Erythroblast (primary cell): ENCODE data around the gene LPIN3.

Experiments used
- GATA1 ChIP-seq: IDR thresholded peaks from 2 replicates; pipeline ENCODE4 v1.6.1; 2011; ENCODE audit warnings: low read depth, mild to moderate bottlenecking, control low read depth, low read length, moderate library complexity
- POLR2A ChIP-seq: IDR thresholded peaks from 2 replicates; pipeline ENCODE4 v1.6.1; 2011; ENCODE audit warnings: mild to moderate bottlenecking, low read length

GRCh38 chr20:41394081-41394480, 53.5 kb downstream of the LPIN3 start:
- no peak for TF ChIP-seq POLR2A
- no peak for TF ChIP-seq GATA1
